T-helper 2 cell treated with Interferon-gamma antibody and Interleukin-4, amounts not matched to agents 100 ng/mL and 5 ng/mL, for 36 hours (primary cell): ENCODE measurements around the gene GABARAP. TPM values are rescaled to one million over a fixed set of nuclear protein-coding genes. Genes with fewer than 3 reads are reported as not detected.

ENCODE experiments used
- intact Hi-C: fragments of 100-400 bp; cut with micrococcal nuclease; formaldehyde crosslinking; loops from one replicate; pipeline ENCODE4 v1.15.1; 2023
- total RNA-seq: library from RNA; stranded (reverse); gene quantifications from 2 replicates; pipeline ENCODE4 v1.2.3, GENCODE V29; 2022

Gene GABARAP
- 223 and 242 TPM in 2 replicates for total RNA-seq

DNA sequence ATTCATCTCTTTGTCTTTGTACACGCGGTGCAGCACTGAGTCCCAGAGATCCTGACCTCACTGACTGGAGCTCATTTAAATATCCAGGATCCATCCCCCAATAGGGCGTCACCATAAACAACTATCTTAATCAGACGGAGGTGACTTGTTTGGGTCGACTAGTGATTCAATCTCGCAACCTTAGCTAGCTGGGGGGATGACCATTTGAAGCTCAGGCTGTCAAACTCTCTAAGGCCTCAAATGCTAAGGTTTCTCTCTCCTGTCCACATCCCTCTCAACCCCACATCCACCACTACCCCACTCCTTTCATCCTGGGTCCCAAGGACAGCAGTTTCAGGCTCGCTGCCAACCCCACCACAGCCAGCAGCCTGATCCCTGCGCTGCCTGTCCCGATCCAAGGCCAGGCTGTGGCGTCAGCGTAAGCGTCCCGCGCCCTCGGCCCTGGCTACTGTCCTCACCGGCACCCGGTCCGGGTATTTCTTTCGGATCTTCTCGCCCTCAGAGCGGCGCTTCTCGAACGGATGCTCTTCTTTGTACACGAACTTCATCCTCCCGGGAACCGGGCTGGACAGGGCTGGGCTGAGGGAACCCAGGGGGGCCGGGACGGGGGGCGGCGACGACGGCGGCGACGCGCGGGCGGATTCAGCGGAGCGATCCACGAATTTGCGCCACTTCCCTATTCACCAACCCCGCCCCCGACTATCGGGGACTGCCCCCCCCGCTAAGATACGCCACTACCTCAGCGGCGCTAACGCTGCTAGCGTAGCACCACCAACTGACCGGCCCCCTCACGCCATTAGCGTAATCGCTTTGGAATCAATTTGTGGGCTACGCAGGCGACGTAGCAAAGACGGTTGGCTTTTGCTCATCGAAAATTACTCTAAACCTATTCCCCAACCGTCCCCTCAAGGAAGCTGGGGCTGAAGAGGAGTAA lies at the start of gene GABARAP:
GABARAP (minus strand) TSS at position 667 of the 934 bp plus-strand sequence; CDS start at position 548, 119 bp downstream.
- intact Hi-C loops: no loop called here

DNA sequence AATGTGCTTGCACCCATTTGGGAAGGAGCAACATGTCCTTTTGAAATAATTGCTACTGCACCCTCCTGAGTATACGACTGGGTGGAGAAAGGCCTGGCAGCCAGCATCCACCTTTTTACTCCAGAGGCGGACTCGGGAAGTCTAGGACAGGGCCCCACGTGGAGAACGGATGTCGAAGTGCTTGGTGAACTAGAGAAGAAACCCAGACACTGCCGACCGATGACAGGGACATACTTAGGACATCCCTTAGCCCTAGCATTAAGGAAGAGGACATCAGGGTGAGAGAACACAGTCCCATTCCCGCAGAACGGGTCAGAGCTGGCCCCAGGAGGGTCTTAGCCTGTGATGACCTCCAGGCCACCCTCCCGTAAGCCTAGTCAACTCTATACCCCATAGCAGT lies 48.4 kb upstream of the GABARAP start:
- intact Hi-C loops: no loop called here

DNA sequence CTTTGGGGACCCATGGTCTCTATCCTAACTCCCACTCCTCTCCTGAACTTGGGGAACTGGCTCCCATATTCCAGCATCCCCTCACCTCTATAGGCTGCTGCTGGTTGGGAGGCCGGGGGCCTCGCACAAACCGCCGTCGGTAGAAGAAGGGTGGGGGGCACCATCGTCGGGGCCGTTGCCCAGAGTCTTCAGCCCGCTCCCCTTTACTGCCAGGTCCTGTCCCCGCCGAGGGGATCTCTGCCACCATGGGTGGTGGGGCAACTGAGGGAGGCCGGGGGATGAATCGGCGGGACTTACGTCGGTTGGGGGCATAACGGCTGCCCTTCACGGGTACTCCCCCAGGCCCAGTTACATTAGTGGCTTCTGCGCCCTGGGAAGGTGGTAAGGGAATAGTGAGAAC lies 47.9 kb upstream of the GABARAP start:
- intact Hi-C loops: no loop called here

GRCh38 chr17:7289256-7290032 lies 47.2 kb upstream of the GABARAP start:
- intact Hi-C loops: no loop called here

- intact Hi-C loops: no loop called here
Measured at GRCh38 chr17:7285679-7286078, 43.4 kb upstream of the GABARAP start.

DNA sequence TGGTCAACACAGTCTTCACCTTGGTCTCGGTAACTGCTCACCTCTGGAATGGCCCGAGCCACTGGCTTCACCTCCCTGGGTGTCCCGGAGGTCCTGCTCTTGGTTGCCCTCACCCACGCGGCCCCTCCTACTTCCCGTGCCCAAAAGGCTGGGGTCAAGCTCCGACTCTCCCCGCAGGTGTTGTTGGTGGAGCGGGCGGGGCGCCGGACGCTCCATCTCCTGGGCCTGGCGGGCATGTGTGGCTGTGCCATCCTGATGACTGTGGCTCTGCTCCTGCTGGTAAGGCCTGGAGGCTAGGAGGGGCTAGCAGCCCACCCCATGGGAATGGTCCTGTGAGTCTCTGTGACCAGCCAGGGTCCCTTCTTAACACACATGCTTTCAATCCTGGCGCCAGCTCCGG lies 42.7 kb upstream of the GABARAP start:
- intact Hi-C loops: no loop called here

DNA sequence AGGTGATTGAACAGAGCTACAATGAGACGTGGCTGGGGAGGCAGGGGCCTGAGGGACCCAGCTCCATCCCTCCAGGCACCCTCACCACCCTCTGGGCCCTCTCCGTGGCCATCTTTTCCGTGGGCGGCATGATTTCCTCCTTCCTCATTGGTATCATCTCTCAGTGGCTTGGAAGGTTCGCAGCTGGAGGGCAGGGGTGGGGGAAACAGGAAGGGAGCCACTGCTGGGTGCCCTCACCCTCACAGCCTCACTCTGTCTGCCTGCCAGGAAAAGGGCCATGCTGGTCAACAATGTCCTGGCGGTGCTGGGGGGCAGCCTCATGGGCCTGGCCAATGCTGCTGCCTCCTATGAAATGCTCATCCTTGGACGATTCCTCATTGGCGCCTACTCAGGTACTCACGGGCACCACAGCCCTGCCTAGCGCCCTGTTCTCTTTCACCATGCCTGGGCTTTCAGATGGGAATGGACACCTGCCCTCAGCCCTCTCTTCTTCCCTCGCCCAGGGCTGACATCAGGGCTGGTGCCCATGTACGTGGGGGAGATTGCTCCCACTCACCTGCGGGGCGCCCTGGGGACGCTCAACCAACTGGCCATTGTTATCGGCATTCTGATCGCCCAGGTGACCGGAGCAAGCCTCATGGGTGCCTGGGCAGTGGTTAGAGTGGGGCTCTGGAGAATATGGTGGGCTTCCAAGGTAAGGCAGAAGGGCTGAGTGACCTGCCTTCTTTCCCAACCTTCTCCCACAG lies 41.4 kb upstream of the GABARAP start:
- intact Hi-C loops: no loop called here

- intact Hi-C loops: no loop called here
Measured at GRCh38 chr17:7282752-7283321, 40.6 kb upstream of the GABARAP start.

GRCh38 chr17:7281953-7282751 lies 39.9 kb upstream of the GABARAP start:
- intact Hi-C loops: loop anchor here (1.0 kb wide), 1 partner anchor 25 kb away; the partner anchor contains the start of gene EIF5A

DNA sequence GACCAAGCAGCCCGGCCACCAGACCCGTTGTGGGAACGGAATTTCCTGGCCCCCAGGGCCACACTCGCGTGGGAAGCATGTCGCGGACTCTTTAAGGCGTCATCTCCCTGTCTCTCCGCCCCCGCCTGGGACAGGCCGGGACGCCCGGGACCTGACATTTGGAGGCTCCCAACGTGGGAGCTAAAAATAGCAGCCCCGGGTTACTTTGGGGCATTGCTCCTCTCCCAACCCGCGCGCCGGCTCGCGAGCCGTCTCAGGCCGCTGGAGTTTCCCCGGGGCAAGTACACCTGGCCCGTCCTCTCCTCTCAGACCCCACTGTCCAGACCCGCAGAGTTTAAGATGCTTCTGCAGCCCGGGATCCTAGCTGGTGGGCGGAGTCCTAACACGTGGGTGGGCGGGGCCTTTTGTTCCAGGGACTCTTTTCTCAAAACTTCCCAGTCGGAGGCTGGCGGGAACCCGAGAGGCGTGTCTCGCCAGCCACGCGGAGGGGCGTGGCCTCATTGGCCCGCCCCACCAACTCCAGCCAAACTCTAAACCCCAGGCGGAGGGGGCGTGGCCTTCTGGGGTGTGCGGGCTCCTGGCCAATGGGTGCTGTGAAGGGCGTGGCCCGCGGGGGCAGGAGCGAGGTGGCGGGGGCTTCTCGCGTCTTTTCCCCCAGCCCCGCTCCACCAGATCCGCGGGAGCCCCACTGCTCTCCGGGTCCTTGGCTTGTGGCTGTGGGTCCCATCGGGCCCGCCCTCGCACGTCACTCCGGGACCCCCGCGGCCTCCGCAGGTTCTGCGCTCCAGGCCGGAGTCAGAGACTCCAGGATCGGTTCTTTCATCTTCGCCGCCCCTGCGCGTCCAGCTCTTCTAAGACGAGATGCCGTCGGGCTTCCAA lies 39.1 kb upstream of the GABARAP start, which contains the start of gene SLC2A4:
SLC2A4 (plus strand) TSS at position 645 of the 879 bp plus-strand sequence; CDS start at position 862, 217 bp downstream.
- intact Hi-C loops: loop anchor here (1.0 kb wide), 1 partner anchor 26 kb away; the partner anchor contains the start of gene EIF5A

DNA sequence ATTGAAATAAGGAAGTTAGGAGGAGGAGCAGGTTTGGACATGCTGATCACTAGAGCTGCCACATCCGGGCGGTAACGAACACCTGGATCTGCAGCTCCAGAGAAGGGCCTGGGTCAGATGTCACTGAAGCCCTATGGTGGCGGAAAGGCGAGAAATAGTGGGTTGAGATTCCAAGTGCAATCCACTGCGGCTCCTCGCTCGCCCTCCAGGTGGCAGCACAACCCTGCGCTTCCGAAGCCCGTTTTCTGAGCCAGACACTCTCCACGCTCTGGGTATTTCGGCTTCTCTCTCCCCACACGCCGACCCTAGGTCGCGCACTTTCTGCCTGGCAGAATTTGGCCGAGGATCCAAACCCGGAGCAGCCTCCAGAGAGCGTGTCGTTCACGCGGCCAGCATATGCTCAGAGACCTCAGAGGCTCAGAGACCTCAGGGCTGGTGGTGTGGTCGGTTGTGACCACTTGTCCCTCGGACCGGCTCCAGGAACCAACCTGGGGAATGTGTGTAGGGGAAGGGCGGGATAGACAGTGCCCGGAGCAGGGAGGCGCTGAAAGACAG lies 38.3 kb upstream of the GABARAP start:
- intact Hi-C loops: loop anchor here (1.0 kb wide), 3 partner anchors 16 to 71 kb away; partner anchors contain the start of gene EIF5A

DNA sequence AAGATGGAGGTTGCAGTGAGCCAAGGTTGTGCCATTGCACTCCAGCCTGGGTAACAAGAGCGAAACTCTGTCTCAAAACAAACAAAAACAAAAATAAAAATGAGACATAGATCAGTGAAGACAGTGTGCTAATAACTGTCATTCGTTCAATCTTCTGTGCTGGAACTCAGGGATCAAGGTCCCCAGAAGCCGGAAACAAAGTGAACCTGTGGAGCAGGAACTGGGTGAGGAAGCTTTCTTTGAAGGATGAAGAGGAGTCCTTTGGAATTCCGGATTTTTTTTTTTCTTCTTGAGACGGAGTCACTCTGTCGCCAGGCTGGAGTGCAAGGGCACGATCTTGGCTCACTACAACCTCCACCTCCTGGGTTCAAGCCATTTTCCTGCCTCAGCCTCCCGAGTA lies 37.2 kb upstream of the GABARAP start:
- intact Hi-C loops: no loop called here

- intact Hi-C loops: no loop called here
Measured at GRCh38 chr17:7266784-7267183, 24.5 kb upstream of the GABARAP start.

GRCh38 chr17:7263801-7264078 lies 21.5 kb upstream of the GABARAP start:
- intact Hi-C loops: no loop called here

DNA sequence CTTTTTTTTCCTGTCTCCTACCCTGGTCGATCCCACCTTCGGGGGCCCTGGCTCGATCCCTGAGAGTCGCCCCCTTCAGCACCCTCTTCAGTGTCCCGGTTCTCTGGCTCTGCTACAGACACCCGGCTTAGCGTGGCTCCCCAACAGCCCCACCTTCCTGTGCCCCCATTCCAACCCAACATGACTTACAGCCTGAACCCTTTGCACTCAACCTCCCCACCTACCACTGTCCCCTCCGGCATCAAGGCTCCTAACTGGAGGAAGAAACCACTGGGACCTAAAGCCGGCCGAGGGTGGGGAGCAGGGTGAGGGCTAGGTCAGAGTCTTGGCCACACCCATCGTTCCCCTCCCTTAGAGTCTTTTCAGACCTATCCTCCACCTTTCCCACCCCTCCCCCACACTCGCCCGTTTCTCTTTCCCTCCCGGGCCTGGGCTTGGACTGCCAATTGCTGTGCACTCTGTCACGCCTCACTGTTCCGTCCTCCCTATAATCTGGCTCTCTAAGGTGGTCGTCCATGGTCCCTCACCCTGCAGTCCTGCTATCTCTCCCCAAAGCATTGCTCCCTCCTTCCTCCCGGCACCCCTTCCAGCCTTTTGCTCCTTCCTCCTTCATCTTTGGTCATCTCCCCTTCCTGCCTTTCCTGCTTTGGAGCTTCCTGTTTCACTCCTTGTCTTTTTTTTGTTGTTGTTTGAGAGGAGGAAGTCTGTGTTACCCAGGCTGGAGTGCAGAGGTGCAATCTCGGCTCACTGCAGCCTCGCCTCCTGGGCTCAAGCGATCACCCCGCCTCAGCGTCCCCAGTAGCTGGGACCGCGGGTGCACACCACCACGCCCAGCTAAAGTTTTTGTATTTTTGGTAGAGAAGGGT lies 20.9 kb upstream of the GABARAP start:
- intact Hi-C loops: no loop called here

- intact Hi-C loops: no loop called here
Measured at GRCh38 chr17:7262192-7262934, 20.1 kb upstream of the GABARAP start, which contains the start of gene CLDN7. Gene CLDN7 (minus strand): TSS chr17:7262478. CDS start chr17:7262043, 435 bp downstream.
